GM12865 (cell line): ENCODE measurements around the gene PDIK1L.

Source experiments
- DNase-seq: peaks from one replicate; pipeline ENCODE4 v3.0.0; 2010; ENCODE audit warnings: low read depth
- H3K4me3 ChIP-seq: 2 replicates; pipeline ENCODE4 v1.5.1; 2011; ENCODE audit warnings: mild to moderate bottlenecking, low read depth, low read length, control low read depth
- CTCF ChIP-seq: IDR thresholded peaks from 2 replicates; pipeline ENCODE4 v1.5.1; 2011; ENCODE audit warnings: low read length, control low read depth, low read depth, inconsistent platforms; ENCODE audit not compliant: insufficient read depth; ENCODE audit errors: missing control alignments

PDIK1L gene

DNA sequence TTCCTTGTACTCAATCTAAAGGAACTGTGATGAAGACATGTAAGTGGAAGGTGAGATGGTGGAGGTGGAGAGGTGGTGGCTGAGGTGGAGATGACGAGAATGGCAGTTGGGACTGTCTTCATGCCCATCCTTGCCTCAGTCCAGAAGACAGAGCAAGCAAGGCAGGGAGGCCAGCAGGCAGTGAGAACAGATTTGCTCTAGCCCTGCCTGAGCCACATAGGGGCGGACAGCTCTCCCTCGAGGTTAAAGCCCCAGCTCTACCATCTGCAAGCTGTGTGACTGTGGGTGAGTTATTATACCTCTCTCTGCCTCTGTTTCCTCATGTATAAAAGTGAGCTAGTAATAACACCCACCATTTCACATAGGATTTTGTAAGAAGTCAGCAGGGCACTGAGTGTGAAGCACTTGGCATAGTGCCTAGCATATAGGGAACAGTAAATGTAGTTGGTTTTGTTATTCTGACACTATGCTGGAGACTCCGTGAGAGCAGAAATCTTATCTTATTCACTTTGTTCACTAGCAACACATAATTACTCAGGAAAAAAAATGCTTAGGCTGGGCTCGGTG lies 42.4 kb downstream of the PDIK1L start:
- H3K4me3 ChIP-seq, result no peak overlapping the region
- no peak for DNase-seq
- no peak for TF ChIP-seq CTCF

- DNase-seq, result no peak
- no peak for TF ChIP-seq CTCF
- no peak overlapping the region for H3K4me3 ChIP-seq
Measured at GRCh38 chr1:26154750-26155149, 43.1 kb downstream of the PDIK1L start.

- DNase-seq, result no peak
- no peak overlapping the region for H3K4me3 ChIP-seq
- TF ChIP-seq CTCF, result no peak
Measured at GRCh38 chr1:26155370-26156284, 44.0 kb downstream of the PDIK1L start.

DNA sequence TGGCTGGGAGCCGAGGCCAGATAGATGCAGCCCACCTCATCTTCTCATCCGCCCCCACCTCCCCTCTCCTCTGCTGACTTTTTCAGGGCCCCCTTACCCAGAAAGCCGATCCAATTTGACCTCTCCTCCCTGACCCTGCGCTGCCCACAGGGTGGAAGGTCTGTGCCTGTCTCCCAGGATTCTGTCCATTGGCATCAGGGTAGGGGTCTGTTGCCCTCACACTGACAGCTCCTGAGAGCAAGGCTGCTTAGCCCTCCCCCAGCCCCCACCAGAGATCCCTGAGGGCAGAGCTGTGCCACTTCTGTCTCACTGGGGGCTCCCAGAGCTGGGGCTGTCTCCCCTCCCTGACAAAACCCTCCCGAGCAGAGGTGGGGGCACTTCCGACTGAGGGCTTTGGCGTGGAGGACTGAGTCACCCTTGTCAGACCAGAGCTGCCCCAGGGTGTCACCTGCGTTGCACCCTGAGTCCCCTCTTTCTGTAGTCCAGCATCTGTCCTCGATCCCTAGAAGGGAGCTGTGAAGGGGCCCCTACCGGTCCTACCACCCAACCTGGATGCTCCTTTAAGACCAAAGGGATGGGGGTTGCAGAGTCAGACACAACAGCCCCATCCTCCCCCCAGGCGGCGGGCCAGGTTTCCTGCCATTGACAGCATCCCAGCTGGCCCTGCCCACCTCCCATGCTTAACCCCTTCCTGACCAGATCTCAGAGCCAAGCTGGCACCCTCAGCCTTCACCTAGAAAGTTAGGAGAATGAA lies 44.8 kb downstream of the PDIK1L start:
- H3K4me3 ChIP-seq, result no peak overlapping the region
- DNase-seq, result no peak
- TF ChIP-seq CTCF, result no peak

DNA sequence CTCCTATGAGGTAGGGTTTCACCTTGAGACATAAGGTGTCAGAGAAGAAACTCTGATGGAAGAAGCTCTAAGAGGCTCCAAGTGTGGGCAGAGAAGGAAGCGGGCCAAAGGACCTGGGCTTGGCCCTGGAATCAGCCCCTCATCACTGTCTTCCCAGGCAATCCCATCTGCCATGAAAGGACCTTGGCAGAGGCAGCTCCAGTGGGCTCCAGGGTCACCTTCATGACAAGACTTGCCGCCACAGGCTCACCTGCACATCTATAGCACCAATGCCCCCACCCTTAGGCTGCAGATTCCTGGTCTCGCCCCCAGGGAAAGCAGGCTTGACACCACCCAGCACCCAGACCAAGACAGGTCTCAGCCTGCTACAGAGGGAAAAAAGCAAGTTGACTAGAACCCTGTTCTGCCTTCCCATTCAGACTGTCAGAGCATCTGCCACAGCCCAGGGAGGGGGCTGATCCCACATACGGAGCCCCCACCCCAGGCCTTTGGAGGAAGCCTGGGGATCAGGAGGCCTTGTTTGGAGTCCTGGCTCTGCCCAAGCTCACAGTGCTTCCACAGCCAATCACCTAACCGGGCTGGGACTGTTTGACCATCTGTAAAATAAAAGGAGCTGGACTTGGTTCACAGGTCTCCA lies 46.8 kb downstream of the PDIK1L start:
- DNase-seq, result no peak
- TF ChIP-seq CTCF, result no peak
- no peak overlapping the region for H3K4me3 ChIP-seq

DNA sequence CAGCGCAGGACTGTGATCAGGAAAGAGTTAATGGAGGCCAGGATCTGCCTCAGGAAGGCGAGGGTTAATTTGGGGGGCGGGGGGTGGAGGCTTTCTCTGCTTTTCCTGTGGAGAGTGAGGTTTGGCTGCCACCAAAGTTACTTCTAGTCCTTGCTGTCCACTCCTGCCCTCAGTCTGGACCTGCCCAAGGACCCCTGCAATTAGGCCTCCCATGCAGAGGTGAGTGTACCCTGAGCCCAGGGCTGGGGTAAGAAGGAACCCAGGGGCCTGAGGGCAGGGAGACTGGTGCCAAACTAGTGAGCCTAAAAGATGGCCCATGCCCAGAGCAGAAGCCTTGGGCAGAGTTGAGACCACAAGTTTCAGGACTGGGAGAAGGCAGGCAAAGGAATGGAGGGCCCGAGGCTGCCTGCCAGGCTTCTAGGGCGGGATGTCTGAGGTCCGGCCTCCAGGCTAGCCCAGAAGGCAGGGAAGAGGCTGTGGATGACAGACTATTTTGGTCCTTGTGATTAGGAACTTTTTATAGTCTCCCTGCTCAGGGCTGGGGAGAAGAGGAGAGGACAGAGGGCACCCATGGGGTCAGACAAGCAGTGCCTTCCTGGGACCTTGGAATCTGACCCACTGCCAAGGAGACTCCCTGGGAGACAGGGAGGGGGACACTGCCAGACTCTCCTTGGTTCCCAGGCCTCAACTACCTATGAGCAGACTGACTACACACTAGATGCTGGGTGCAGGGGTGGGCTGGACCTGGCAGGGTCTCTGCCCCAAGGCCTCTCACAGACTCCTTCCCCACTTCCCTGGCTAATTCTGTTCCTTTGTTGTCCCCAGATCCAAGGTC lies 47.5 kb downstream of the PDIK1L start, which contains the start of gene FAM110D:
Gene FAM110D, plus strand, starts transcription at position 172 of the 835 bp plus-strand sequence. CDS start 2,213 bp downstream, outside the sequence.
- H3K4me3 ChIP-seq, result no peak within 1 kb of the TSS
- DNase-seq, result no peak
- TF ChIP-seq CTCF, result no peak
